Inflammatory macrophage treated with lipopolysaccharide for 4 hours (primary cell): ENCODE results near the gene BCL2.

Experiments
- DNase-seq: peaks from one replicate; pipeline ENCODE4 v3.0.0-alpha.2; 2020

BCL2 gene

DNA sequence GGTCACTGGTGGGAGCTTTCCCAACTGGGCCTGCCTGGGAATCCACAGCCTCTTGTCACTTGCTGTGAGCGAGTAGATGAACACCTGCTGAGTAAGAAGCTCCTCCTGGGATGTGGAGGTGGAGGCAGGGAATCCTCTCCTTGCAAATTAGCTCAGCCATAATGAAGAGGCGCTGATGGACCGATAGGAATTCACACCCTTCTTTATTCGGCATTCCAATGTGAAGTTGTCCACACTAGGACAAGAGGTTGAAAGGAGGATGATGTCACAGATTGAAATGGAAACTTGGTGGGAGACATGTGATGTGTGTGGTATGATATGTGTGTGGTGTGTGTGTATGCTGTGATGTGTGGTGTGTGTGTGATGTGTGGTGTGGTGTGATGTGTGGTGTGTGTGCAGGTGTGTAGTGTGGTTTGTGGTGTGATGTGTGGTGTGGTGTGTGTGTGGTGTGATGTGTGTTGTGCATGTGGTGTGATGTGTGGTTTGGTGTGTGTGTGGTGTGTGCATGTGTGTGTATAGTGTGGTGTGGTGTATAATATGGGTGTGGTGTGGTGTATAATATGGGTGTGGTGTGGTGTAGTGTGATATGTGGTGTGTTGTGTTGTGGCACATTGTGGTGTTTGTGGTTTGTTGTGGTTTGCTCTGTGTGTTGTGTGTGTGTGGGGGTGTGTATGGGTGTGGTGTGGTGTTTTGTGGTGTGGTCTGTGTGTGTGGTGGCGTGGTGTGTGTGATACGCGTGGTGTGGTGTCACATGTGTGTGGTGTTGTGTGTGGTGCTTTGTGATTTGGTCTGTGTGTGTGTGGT lies 216.4 kb downstream of the BCL2 start:
- no peak for DNase-seq

GRCh38 chr18:63100630-63101055 lies 218.9 kb downstream of the BCL2 start:
- DNase-seq: no peak

GRCh38 chr18:63099848-63100629 lies 219.5 kb downstream of the BCL2 start:
- no peak for DNase-seq

DNA sequence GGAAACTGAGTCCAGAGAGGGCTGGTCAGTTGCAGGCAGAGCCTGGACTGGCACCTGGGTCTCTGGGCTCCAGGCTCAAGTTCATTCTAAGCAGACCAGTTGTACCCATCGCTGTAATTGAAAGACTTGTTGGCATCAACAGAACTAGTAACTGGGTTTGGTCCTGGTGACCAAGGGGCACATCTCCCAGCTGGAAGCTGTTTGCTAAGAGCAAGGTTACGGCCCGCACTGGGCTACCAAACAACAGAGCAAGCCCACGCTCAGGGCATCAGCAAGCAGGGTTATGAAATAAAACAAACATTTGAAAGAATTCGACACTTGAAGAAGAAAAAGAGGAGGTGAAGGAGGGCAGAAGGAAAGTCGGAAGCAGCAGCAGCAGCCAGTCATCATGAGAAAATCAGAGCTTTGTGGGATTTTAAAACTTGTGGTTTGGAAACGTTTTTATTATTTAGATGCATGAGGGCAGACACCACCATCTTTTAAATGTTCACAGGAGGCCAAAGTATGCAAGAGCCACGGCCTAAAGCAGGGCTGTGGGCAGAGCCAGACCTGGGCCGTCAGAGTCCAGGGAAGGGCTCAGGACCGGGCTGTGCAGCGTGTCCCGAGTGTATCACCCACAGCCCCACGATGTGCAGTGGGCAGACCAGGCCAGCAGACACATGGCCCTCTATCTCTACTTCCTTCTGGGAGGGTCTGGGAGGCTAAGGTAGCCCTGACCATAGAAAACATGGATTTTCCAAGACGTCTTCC lies 220.3 kb downstream of the BCL2 start:
- no peak for DNase-seq

GRCh38 chr18:63098018-63098981 lies 221.3 kb downstream of the BCL2 start:
- no peak for DNase-seq

GRCh38 chr18:63097178-63097577 lies 222.4 kb downstream of the BCL2 start:
- DNase-seq: no peak

DNA sequence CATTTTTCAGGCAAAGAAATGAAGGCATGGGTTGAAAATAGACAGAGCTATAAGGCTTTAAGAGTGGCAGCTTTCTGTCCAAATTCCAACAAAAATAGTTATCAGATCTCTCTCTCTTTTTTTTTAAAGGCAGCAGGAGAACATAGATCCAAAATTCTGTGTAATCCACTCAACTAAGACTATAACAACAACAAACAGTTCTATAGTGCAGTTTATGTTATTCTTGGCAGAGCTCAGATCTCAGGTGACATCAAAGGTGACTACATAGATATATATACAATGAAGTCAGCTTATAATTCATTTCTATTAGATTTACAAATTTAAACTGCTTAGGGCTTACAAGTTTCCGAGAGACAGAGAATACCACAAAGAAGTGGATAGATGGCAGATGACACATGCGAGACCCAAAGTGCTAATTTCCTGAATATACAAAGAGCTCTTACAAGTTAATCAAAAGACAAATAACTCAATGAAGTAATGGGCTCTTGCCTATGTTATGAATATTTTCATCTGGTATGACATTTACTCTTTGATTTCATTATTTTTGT lies 223.2 kb downstream of the BCL2 start:
- no peak for DNase-seq

GRCh38 chr18:63095768-63096167 lies 223.8 kb downstream of the BCL2 start:
- no peak for DNase-seq

- DNase-seq: no peak
These were observed 227.8 kb downstream of the BCL2 start for GRCh38 chr18:63091671-63092364.

DNA sequence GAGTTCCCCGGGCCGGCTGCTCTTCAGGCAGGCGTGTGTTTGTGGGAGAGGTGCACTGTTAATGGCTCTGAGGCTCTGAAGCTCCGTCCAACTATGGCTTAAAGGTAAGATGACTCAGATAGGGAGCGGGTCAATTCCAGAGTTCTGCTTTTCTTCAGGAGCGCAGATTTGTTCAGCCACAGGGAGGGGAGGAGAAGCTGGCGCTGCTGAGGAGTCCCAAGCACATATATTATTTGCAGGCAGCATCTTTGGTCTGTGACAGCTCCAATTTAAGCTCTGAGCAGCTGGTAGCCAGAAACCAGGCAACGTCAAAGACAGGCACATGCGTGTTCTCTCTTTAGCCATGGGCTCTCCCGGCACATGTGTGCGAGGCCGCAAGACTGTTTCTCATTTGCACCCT lies 229.2 kb downstream of the BCL2 start:
- no peak for DNase-seq

DNA sequence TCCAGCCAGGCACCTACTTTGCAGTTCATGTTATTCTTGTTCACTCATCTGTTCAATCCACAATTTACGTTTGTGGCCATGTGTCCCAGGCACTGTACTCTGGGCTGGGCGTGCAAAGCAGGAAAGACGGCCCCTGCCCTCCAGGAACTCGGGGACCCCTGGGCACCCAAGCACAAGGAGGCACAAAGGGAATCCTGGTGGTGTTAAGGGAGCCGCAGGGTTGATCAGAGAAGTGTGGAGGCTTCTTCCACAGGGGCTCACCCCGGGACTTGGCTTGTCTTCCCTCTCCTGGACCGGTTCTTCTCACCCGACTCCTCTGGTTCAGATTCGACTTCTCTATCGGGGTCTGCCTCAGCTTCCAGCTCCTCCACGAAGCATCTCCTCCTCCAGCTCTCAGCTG lies 230.5 kb downstream of the BCL2 start:
- DNase-seq: no peak

GRCh38 chr18:63088262-63088661 lies 231.3 kb downstream of the BCL2 start:
- no peak for DNase-seq

- DNase-seq: no peak
These were observed 231.9 kb downstream of the BCL2 start for GRCh38 chr18:63087421-63088230.

DNA sequence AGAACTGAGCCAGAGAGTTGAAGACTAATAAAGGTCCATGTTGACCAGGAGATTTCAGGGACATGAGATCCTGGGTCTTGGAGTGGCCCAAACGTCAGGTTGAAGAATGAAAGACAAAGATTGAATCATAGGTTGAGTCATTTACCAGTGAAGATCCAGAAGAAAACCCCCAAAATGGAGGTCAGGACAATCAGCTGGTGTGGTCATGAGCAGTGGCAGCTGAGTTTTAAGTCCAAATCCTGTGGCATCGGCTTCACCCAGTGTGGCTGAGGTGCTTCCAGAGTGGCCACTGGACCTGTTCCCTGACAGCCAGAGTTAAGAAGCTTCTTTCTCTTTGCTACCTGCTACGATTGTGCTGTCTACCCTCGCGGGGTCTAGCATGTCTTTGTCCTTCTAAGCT lies 234.0 kb downstream of the BCL2 start:
- DNase-seq: no peak

GRCh38 chr18:63084219-63084618 lies 235.3 kb downstream of the BCL2 start:
- DNase-seq: no peak

DNA sequence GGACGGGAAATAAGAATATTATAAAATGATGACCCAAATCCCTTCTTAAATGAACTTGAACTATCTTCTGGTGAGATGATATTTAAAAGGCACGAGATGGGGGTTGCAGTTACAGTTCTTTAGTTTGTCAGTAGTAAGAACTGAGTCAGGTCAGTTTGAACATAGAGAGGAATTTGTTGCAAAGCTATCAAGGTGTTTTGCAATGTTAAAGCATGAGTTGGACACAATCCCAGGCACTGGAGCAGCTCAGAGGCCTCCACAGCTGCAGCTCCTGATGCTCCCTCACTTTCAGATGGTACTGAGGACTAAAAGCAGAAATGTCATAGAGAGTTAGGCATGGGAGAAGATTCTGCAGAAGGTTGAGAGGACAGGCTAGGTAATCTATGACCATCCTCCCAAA lies 236.0 kb downstream of the BCL2 start:
- no peak for DNase-seq

- DNase-seq: peak; percentile 48
These were observed 236.5 kb downstream of the BCL2 start for GRCh38 chr18:63083020-63083531.

GRCh38 chr18:63082366-63083019 lies 237.1 kb downstream of the BCL2 start:
- no peak for DNase-seq

DNA sequence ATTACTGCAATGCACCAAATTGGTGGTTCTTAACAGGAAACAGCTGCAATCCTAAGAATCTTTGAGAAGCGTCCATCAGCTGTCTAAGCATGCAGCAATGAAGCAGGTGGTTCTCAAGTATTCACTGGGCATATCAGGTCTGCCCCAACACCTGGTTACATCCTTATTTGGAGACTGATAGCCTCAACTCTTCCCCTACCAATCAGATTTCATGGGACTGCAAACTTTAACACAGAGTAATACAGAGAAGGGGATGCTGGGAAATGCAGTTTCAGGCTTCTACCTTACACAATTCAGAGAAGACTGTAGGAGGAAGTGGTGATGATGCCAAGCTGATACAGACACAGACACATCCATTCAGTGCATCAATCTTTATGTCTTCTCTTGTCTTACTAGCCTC lies 240.5 kb downstream of the BCL2 start:
- peak; percentile 59 for DNase-seq

DNA sequence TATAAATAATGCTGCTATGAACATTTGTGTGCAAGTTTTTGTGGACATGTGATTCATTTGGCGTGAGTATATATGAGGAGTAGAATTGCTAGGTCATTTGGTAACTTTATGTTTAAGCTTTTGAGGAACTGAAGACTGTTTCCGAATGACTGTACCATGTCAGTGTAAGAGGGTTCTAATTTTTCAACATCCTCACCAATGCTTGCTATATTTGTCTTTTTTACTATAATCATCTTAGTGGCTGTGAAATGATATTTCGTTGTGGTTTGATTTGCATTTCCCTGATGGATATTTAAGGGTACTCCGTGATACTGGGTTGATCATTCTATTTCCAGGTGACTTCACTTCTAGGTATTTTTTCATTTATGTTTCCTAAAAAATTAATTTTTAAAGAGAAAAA lies 241.1 kb downstream of the BCL2 start:
- DNase-seq: peak; percentile 91
